ENCODE data around the gene OR51V1.

Gene OR51V1

GRCh38 chr11:5226732-5227310 lies 26.3 kb upstream of the OR51V1 start, which contains the start of gene HBB:
Gene HBB, minus strand, starts transcription at chr11:5227071. Its CDS starts 50 bp downstream, at chr11:5227021.
- TF ChIP-seq CTCF (IDR thresholded peaks at IDR 0.05; ENCODE audit: low read depth, low read length) = no peak
- H3K4me3 ChIP-seq (ENCODE audit: low read depth, low read length) = no peak within 1 kb of the TSS
- in situ Hi-C loops (cut with HindIII; ENCODE audit: low sequenced_read_pairs) = no loop called here
- DNase-seq (ENCODE audit: low read depth, low spot score) = no peak

- TF ChIP-seq CTCF (IDR thresholded peaks at IDR 0.05; ENCODE audit: low read depth, low read length) = no peak
- no peak overlapping the region for H3K4me3 ChIP-seq (ENCODE audit: low read depth, low read length)
- in situ Hi-C loops (cut with HindIII; ENCODE audit: low sequenced_read_pairs) = no loop called here
- no peak for DNase-seq (ENCODE audit: low read depth, low spot score)
These were observed 25.0 kb upstream of the OR51V1 start for GRCh38 chr11:5225480-5225871.

GRCh38 chr11:5224538-5225479 lies 24.3 kb upstream of the OR51V1 start:
- no peak for DNase-seq (ENCODE audit: low read depth, low spot score)
- no peak for TF ChIP-seq CTCF (IDR thresholded peaks at IDR 0.05; ENCODE audit: low read depth, low read length)
- in situ Hi-C loops (cut with HindIII; ENCODE audit: low sequenced_read_pairs) = no loop called here
- no peak overlapping the region for H3K4me3 ChIP-seq (ENCODE audit: low read depth, low read length)

- no peak for DNase-seq (ENCODE audit: low read depth, low spot score)
- in situ Hi-C loops (cut with HindIII; ENCODE audit: low sequenced_read_pairs) = no loop called here
These were observed 23.2 kb upstream of the OR51V1 start for GRCh38 chr11:5223686-5224085.

GRCh38 chr11:5223146-5223545 lies 22.7 kb upstream of the OR51V1 start:
- no peak overlapping the region for H3K4me3 ChIP-seq (ENCODE audit: low read depth, low read length)
- no peak for DNase-seq (ENCODE audit: low read depth, low spot score)
- TF ChIP-seq CTCF (IDR thresholded peaks at IDR 0.05; ENCODE audit: low read depth, low read length) = no peak
- in situ Hi-C loops (cut with HindIII; ENCODE audit: low sequenced_read_pairs) = no loop called here

More at GRCh38 chr11:5223686-5224085, 23.2 kb upstream of the OR51V1 start:
- TF ChIP-seq CTCF (IDR thresholded peaks at IDR 0.05; ENCODE audit: low read depth, low read length) = no peak
- H3K4me3 ChIP-seq (ENCODE audit: low read depth, low read length) = no peak overlapping the region

- TF ChIP-seq CTCF (IDR thresholded peaks at IDR 0.05; ENCODE audit: low read depth, low read length) = no peak
- DNase-seq (ENCODE audit: low read depth, low spot score) = no peak
- in situ Hi-C loops (cut with HindIII; ENCODE audit: low sequenced_read_pairs) = no loop called here
- H3K4me3 ChIP-seq (ENCODE audit: low read depth, low read length) = no peak overlapping the region
These were observed 9.9 kb upstream of the OR51V1 start for GRCh38 chr11:5210376-5210885.
